Astrocyte of the spinal cord (primary cell): Measurements from ENCODE around the gene PIK3C2G.
A peak's percentile ranks its signal among the peaks of the same experiment; 100 is the strongest.

Source experiments
- DNase-seq: peaks from one replicate; pipeline ENCODE4 v3.0.0; 2011; ENCODE audit warnings: low read depth, low spot score
- H3K4me3 ChIP-seq: 2 replicates; pipeline ENCODE4 v1.5.1; 2011; ENCODE audit warnings: low read depth, mild to moderate bottlenecking, low read length, moderate library complexity
- in situ Hi-C: cut with HindIII; loops from 2 replicates; pipeline ENCODE4 v1.10.0; 2017; ENCODE audit warnings: low sequenced_read_pairs
- TF ChIP-seq, protein P1 (sequence below): IDR thresholded peaks from 2 replicates; pipeline ENCODE4 v1.5.1; 2012; ENCODE audit warnings: low read depth, mild to moderate bottlenecking, low read length, inconsistent platforms

The PIK3C2G gene

DNA sequence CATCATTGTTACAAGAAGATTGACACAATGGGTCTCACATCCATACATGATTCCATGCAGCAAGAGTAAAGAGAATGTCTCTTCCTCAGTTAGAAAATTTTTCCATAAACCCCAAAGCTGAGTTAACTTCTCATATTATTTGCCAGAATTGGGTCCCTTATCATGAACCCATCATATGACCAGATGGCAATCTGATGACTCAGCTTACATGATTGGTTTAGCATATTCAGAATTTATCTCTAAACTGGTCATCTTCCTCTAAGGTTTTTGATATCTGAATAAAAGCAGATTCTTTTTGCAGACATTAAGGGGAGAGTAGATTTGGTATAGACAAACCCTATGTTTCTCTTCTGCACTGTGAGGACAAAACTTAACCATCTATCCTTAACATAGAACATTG lies 174.9 kb downstream of the PIK3C2G start:
- in situ Hi-C loops = no loop called here
- no peak for DNase-seq
- TF ChIP-seq, protein P1, sequence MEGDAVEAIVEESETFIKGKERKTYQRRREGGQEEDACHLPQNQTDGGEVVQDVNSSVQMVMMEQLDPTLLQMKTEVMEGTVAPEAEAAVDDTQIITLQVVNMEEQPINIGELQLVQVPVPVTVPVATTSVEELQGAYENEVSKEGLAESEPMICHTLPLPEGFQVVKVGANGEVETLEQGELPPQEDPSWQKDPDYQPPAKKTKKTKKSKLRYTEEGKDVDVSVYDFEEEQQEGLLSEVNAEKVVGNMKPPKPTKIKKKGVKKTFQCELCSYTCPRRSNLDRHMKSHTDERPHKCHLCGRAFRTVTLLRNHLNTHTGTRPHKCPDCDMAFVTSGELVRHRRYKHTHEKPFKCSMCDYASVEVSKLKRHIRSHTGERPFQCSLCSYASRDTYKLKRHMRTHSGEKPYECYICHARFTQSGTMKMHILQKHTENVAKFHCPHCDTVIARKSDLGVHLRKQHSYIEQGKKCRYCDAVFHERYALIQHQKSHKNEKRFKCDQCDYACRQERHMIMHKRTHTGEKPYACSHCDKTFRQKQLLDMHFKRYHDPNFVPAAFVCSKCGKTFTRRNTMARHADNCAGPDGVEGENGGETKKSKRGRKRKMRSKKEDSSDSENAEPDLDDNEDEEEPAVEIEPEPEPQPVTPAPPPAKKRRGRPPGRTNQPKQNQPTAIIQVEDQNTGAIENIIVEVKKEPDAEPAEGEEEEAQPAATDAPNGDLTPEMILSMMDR = no peak

DNA sequence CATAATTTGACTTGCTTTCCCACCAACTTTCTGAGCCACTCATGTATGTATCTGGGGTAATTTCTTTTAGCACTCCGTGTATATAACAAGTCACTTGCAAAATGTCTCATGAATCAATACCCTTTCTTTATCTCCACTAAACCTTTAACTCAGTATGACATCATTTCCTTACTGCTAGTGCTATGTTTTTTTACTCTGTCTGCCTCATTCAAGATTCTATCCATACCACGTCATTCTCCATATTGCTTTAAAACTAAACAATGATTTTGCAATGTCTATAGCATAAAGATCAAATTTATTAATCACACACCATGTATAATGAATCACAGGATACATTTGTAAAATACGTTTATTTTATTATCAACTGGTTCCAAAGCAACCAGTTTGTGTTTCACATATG lies 178.2 kb downstream of the PIK3C2G start:
- DNase-seq = peak; percentile 36
- no peak overlapping the region for H3K4me3 ChIP-seq
- TF ChIP-seq, protein P1 = no peak
- in situ Hi-C loops = no loop called here

More for the DNA sequence above, 174.9 kb downstream of the PIK3C2G start:
- no peak overlapping the region for H3K4me3 ChIP-seq

DNA sequence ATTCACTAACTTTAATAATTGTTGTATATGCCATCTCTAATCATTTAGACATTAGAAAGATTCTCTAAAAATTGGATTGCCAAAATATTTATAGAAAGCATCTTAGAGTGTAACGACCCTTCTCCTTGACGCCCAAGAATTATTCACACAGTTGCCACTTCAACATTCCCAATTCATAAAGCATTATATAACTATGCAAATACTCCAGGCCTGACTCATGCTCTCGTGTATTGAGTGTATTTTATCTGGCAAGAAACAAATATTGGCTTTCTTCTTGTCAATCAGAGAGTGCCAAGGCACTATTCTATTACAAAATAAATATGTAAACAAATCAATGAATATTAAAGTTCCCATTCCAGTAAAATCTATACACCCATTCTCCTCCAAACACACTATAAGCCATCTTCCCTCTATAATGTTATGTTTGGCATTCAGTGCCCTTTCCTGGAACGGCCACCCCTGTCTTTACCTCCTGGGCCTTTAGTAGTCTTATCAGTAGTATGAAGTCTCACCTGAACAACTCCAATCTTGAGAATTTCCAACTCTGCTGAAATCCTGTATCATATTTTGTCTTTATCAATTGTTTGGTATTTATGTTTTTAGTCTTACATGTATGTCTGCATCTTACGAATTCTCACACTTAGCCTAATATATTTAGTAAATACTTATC lies 182.6 kb downstream of the PIK3C2G start:
- in situ Hi-C loops = no loop called here
- TF ChIP-seq, protein P1 = no peak
- DNase-seq = peak; percentile 37
- no peak overlapping the region for H3K4me3 ChIP-seq

DNA sequence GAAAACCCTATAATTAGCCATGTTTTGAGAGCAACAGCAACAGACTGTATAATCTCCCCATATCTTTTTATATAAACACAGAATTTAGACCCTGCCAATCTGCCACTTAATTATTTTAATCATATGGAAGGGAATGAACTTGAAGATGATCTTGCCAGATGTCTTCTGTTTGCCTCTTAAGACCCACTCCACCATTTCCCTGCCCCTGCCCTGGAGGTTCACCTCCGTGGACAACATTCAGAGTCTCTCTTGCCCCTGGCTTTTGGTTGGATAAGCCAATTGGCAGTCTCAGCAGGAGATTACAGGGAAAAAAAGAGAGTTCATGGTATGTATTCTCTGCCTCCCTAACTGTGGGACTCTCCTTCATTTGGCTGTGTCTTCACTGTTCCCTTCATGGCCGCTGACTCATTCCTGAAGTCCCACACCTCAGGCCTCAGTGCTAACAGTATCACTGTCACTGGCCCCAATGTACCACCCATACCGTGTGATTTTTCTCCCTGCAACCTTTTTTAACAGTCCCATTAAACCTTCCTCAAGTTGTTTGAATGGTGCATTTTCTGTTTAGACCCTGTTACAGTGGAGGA lies 184.8 kb downstream of the PIK3C2G start:
- no peak for DNase-seq
- TF ChIP-seq, protein P1 = no peak
- H3K4me3 ChIP-seq = no peak overlapping the region
- in situ Hi-C loops = no loop called here

DNA sequence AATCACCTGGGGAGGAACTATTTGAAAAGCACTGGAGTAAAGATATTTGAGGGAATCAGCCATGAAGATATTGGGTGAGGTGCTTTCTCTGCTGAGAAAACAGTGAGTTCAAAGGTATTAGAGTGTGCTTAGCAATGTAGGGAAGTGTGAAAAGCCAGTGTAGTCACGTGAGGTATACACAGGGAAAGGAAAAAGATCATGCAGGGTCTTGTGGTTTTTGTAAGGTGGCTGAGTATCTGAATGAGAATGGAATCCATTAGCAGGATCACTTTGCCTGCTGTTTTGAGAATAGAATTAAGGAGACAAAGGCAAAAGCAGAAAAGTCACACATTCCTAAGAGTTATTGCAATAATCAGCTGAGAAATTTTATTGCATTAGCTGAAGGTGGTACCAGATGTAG lies 193.0 kb downstream of the PIK3C2G start:
- TF ChIP-seq, protein P1 = no peak
- in situ Hi-C loops = no loop called here
- H3K4me3 ChIP-seq = no peak overlapping the region
- no peak for DNase-seq

DNA sequence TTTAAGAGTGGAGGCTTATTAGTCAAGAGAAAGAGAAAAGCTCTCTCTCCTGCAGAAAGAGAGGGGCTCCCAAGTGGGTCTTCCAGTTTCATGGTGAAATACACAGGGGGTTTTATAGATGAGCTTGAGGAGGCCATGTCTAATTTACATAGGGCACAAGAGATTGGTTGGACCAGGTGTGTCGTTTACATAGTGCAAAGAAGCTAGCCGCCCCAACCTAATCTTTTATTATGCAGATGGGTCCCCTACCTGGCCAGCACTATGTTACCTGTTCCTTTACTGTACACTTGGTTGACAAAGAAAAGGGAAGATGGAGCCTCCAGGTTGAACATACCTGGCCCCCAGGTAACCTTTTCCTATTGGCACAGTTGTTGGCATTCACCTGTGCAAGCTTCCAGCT lies 195.0 kb downstream of the PIK3C2G start:
- in situ Hi-C loops = no loop called here
- TF ChIP-seq, protein P1 = no peak
- no peak for DNase-seq

More for the DNA sequence above, 195.0 kb downstream of the PIK3C2G start:
- no peak overlapping the region for H3K4me3 ChIP-seq
